HEK293 (cell line): ENCODE results near the gene WDR4.

Experiments
- CTCF ChIA-PET: fragments of 350-600 bp; formaldehyde crosslinking; extraction: SDS; loops from one replicate; lab custom pipeline; 2021; ENCODE audit warnings: antibody characterized with exemption; lab: Yijun Ruan, JAX
- POLR2A ChIA-PET: fragments of 300-600 bp; formaldehyde crosslinking; extraction: SDS; loops from one replicate; lab custom pipeline; 2020; ENCODE audit warnings: antibody characterized with exemption, inconsistent platforms; lab: Yijun Ruan, JAX
- H3K27ac ChIP-seq: fragments of 200-500 bp; sonication (Bioruptor generic); 2 replicates; pipeline ENCODE4 v1.5.1; 2014; ENCODE audit warnings: low read depth, low read length, control low read depth, inconsistent platforms; ENCODE audit errors: extremely low read depth
- H3K36me3 ChIP-seq, 2 experiments: fragments of 200-500 bp in 1 of 2; sonication (Bioruptor generic) in 1 of 2; 1 replicate in 1 of 2; 2 replicates in 1 of 2; pipeline ENCODE4 v1.5.1; 2014 to 2017; ENCODE audit warnings: inconsistent platforms in 2 of 2, low read length in 2 of 2; ENCODE audit not compliant: control insufficient read depth in 2 of 2, insufficient read depth in 1 of 2
- H3K4me1 ChIP-seq: fragments of 200-500 bp; sonication (Bioruptor generic); 2 replicates; pipeline ENCODE4 v1.5.1; 2014; ENCODE audit warnings: mild to moderate bottlenecking, low read length, inconsistent platforms; ENCODE audit not compliant: control insufficient read depth, insufficient read depth
- H3K4me3 ChIP-seq: 2 replicates; pipeline ENCODE4 v1.5.1; 2011; ENCODE audit warnings: low read depth, mild to moderate bottlenecking, control low read depth, low read length, moderate library complexity
- H3K9me3 ChIP-seq: fragments of 200-500 bp; sonication (Bioruptor generic); 2 replicates; pipeline ENCODE4 v1.5.1; 2014; ENCODE audit warnings: low read depth, low read length, inconsistent platforms; ENCODE audit not compliant: control insufficient read depth, insufficient read depth
- CTCF ChIP-seq: fragments of 450-650 bp; formaldehyde crosslinking; IDR thresholded peaks from 2 replicates; pipeline ENCODE4 v1.5.1; 2016; ENCODE audit warnings: missing biosample characterization, missing genetic modification characterization
- KLF1 ChIP-seq: fragments of 450-650 bp; formaldehyde crosslinking; IDR thresholded peaks from 2 replicates; pipeline ENCODE4 v1.5.1; 2016; ENCODE audit warnings: missing biosample characterization, missing genetic modification characterization
- SALL2 ChIP-seq: fragments of 450-650 bp; formaldehyde crosslinking; IDR thresholded peaks from 2 replicates; pipeline ENCODE4 v1.5.0; 2017; ENCODE audit warnings: missing biosample characterization, mild to moderate bottlenecking, missing genetic modification characterization, borderline replicate concordance
- ZEB2 ChIP-seq: fragments of 450-650 bp; formaldehyde crosslinking; IDR thresholded peaks from 2 replicates; pipeline ENCODE4 v1.5.1; 2016; ENCODE audit warnings: missing biosample characterization, missing genetic modification characterization
- ZNF146 ChIP-seq: fragments of 450-650 bp; formaldehyde crosslinking; IDR thresholded peaks from 2 replicates; pipeline ENCODE4 v1.5.1; 2016; ENCODE audit warnings: missing biosample characterization, missing genetic modification characterization
- ZNF169 ChIP-seq: fragments of 450-650 bp; formaldehyde crosslinking; IDR thresholded peaks from 2 replicates; pipeline ENCODE4 v1.5.1; 2016; ENCODE audit warnings: missing biosample characterization, missing genetic modification characterization
- ZNF202 ChIP-seq: fragments of 450-650 bp; formaldehyde crosslinking; IDR thresholded peaks from 2 replicates; pipeline ENCODE4 v1.5.1; 2016; ENCODE audit warnings: missing biosample characterization, missing genetic modification characterization, borderline replicate concordance
- ZNF239 ChIP-seq: fragments of 450-650 bp; formaldehyde crosslinking; IDR thresholded peaks from 2 replicates; pipeline ENCODE4 v1.5.1; 2016; ENCODE audit warnings: missing biosample characterization, missing genetic modification characterization
- ZNF335 ChIP-seq: fragments of 450-650 bp; formaldehyde crosslinking; conservative IDR thresholded peaks from 2 replicates; pipeline ENCODE4 v1.5.1; 2016; ENCODE audit warnings: missing biosample characterization, missing genetic modification characterization
- ZNF423 ChIP-seq: fragments of 450-650 bp; formaldehyde crosslinking; IDR thresholded peaks from 2 replicates; pipeline ENCODE4 v1.5.1; 2016; ENCODE audit warnings: missing biosample characterization, missing genetic modification characterization
- ZNF514 ChIP-seq: fragments of 450-650 bp; formaldehyde crosslinking; IDR thresholded peaks from 2 replicates; pipeline ENCODE4 v1.5.1; 2016; ENCODE audit warnings: missing biosample characterization, missing genetic modification characterization
- ZNF529 ChIP-seq: fragments of 450-650 bp; formaldehyde crosslinking; IDR thresholded peaks from 2 replicates; pipeline ENCODE4 v1.5.1; 2017; ENCODE audit warnings: missing genetic modification characterization, missing biosample characterization; ENCODE audit not compliant: insufficient replicate concordance
- ZNF585B ChIP-seq: fragments of 450-650 bp; formaldehyde crosslinking; IDR thresholded peaks from 2 replicates; pipeline ENCODE4 v1.5.1; 2016; ENCODE audit warnings: missing biosample characterization, missing genetic modification characterization
- ZNF624 ChIP-seq: fragments of 450-650 bp; formaldehyde crosslinking; IDR thresholded peaks from 2 replicates; pipeline ENCODE4 v1.5.1; 2017; ENCODE audit warnings: missing biosample characterization, missing genetic modification characterization
- ZNF645 ChIP-seq: fragments of 450-650 bp; formaldehyde crosslinking; IDR thresholded peaks from 2 replicates; pipeline ENCODE4; 2016; ENCODE audit warnings: missing biosample characterization, missing genetic modification characterization
- ZNF664 ChIP-seq: fragments of 450-650 bp; formaldehyde crosslinking; IDR thresholded peaks from 2 replicates; pipeline ENCODE4 v1.5.1; 2016; ENCODE audit warnings: missing biosample characterization, missing genetic modification characterization
- ZNF785 ChIP-seq: fragments of 450-650 bp; formaldehyde crosslinking; IDR thresholded peaks from 2 replicates; pipeline ENCODE4 v1.5.1; 2016; ENCODE audit warnings: missing biosample characterization, missing genetic modification characterization
- ZNF792 ChIP-seq: fragments of 450-650 bp; formaldehyde crosslinking; IDR thresholded peaks from 2 replicates; pipeline ENCODE4 v1.5.1; 2016; ENCODE audit warnings: missing biosample characterization, missing genetic modification characterization
- TF ChIP-seq, protein P1 (sequence below): fragments of 450-650 bp; formaldehyde crosslinking; IDR thresholded peaks from 2 replicates; pipeline ENCODE4 v1.5.1; 2016; ENCODE audit warnings: missing biosample characterization, missing genetic modification characterization

WDR4 gene

GRCh38 chr21:42906233-42906632 lies 26.9 kb upstream of the WDR4 start:
- Histone ChIP-seq H3K9me3 (no peaks in the 10 kb centered on the region), H3K4me3 (no peak overlapping the region), H3K27ac (no peak overlapping the region), H3K4me1 (no peaks in the 10 kb centered on the region), H3K36me3 (peaks cover 73 to 92% of the 10 kb centered on the region in 2 experiments)
- no peak for TF ChIP-seq ZEB2 (tag by site-specific recombination)
- no peak for TF ChIP-seq ZNF146 (tag by site-specific recombination)
- no peak for TF ChIP-seq ZNF645
- TF ChIP-seq, protein P1, sequence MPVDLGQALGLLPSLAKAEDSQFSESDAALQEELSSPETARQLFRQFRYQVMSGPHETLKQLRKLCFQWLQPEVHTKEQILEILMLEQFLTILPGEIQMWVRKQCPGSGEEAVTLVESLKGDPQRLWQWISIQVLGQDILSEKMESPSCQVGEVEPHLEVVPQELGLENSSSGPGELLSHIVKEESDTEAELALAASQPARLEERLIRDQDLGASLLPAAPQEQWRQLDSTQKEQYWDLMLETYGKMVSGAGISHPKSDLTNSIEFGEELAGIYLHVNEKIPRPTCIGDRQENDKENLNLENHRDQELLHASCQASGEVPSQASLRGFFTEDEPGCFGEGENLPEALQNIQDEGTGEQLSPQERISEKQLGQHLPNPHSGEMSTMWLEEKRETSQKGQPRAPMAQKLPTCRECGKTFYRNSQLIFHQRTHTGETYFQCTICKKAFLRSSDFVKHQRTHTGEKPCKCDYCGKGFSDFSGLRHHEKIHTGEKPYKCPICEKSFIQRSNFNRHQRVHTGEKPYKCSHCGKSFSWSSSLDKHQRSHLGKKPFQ (tag by site-specific recombination): no peak
- no peak for TF ChIP-seq ZNF423 (tag by site-specific recombination)
- TF ChIP-seq ZNF169 (tag by site-specific recombination): no peak
- ChIA-PET POLR2A (no interaction called here), CTCF (interaction anchor here (0.9 kb wide), 1 partner anchor 17 kb away, joined by 3 read pairs; no protein-coding TSS in a partner anchor)

DNA sequence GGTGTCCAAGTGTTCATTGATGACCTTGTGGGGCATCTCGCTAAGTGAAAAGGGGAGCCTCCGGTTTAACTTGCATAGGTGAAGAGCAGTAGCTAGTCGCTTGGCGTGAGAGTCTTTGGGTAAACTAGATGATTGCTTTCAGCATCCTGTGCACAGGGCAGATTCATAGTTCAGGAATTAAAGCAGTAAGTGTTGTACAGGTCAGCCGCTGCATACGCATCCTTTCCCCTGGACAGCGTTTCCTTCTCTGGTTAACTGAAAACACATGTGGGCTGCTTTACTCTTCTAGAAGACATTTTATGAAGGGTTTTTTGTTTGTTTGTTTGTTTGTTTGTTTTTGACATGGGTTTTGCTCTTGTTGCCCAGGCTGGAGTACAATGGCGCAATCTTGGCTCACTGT lies 25.9 kb upstream of the WDR4 start:
- Histone ChIP-seq H3K4me3 (no peak overlapping the region), H3K9me3 (no peaks in the 10 kb centered on the region), H3K4me1 (no peaks in the 10 kb centered on the region), H3K36me3 (peaks cover 69 to 94% of the 10 kb centered on the region in 2 experiments), H3K27ac (no peak overlapping the region)
- ChIA-PET POLR2A (no interaction called here), CTCF (no interaction called here)
- TF ChIP-seq ZNF202 (tag by site-specific recombination): no peak
- TF ChIP-seq, all 188 proteins: peak for 0

DNA sequence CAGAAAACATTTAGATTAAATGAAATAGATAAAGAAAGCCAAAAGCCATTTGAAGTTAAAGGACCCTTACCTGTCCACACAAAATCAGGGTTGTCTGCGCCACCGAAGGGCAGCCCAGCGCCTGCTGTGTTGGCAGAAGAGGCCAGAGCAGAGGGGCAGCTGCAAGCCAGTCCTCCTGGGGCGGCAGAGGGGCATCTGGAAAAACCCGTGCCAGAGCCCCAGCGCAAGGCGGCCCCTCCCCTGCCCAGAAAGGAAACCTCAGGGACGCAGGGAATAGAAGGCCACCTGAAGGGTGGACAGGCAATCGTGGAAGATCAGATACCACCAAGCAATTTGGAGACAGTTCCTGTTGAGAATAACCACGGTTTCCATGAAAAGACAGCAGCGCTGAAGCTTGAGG lies 24.5 kb upstream of the WDR4 start:
- ChIA-PET POLR2A (no interaction called here), CTCF (no interaction called here)
- Histone ChIP-seq H3K27ac (no peak overlapping the region), H3K9me3 (no peaks in the 10 kb centered on the region), H3K4me3 (no peak overlapping the region), H3K4me1 (no peaks in the 10 kb centered on the region), H3K36me3 (peaks cover 64 to 89% of the 10 kb centered on the region in 2 experiments)
- TF ChIP-seq KLF1 (tag by site-specific recombination) (no peak), CTCF (tag by site-specific recombination) (no peak), ZNF624 (no peak), ZNF785 (tag by site-specific recombination) (no peak), ZNF664 (tag by site-specific recombination) (no peak), ZNF792 (no peak), ZNF514 (no peak), ZNF335 (tag by site-specific recombination) (no peak), ZNF529 (tag by site-specific recombination) (no peak), ZNF585B (tag by site-specific recombination) (no peak), ZNF239 (tag by site-specific recombination) (no peak), SALL2 (no peak)
